ENCODE data around the gene TMEM223. TPM values are rescaled to one million over a fixed set of nuclear protein-coding genes. Genes with fewer than 3 reads are reported as not detected.

Gene TMEM223
- total and polyA plus RNA-seq, 2 experiments from 2014 or later: 88.9 to 92.4 TPM

DNA sequence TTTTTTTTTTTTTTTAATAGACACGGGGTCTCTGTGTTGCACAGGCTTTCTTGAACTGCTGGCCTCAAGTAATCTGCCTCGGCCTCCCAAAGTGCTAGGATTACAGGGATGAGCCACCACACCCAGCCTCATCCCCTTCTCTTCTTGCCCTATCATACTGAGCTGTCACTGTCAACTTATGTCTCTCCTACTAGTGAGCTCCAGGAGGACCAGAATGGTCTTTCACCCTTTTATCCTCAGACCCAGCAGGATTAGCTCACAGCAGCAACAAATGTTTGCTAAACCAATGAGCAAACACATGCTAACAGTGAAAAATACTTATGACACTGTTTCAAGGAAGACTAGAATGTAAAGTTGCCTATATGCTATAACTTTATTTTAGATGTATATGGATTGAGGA lies 19.9 kb upstream of the TMEM223 start:
- no peak for DNase-seq (ENCODE audit: low read depth in 1 of 2, low spot score in 1 of 2)
- Histone ChIP-seq H3K9me3 (ENCODE audit: low read depth) (no peaks in the 10 kb centered on the region), H3K27ac (no peak overlapping the region), H3K27me3 (no peaks in the 10 kb centered on the region), H3K4me1 (ENCODE audit: low read depth) (peaks cover 8% of the 10 kb centered on the region), H3K36me3 (peaks cover 5% of the 10 kb centered on the region), H3K4me3 (no peak overlapping the region)
- TF ChIP-seq, protein P1, sequence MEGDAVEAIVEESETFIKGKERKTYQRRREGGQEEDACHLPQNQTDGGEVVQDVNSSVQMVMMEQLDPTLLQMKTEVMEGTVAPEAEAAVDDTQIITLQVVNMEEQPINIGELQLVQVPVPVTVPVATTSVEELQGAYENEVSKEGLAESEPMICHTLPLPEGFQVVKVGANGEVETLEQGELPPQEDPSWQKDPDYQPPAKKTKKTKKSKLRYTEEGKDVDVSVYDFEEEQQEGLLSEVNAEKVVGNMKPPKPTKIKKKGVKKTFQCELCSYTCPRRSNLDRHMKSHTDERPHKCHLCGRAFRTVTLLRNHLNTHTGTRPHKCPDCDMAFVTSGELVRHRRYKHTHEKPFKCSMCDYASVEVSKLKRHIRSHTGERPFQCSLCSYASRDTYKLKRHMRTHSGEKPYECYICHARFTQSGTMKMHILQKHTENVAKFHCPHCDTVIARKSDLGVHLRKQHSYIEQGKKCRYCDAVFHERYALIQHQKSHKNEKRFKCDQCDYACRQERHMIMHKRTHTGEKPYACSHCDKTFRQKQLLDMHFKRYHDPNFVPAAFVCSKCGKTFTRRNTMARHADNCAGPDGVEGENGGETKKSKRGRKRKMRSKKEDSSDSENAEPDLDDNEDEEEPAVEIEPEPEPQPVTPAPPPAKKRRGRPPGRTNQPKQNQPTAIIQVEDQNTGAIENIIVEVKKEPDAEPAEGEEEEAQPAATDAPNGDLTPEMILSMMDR (IDR thresholded peaks at IDR 0.05; ENCODE audit: low read depth, low read length): no peak

DNA sequence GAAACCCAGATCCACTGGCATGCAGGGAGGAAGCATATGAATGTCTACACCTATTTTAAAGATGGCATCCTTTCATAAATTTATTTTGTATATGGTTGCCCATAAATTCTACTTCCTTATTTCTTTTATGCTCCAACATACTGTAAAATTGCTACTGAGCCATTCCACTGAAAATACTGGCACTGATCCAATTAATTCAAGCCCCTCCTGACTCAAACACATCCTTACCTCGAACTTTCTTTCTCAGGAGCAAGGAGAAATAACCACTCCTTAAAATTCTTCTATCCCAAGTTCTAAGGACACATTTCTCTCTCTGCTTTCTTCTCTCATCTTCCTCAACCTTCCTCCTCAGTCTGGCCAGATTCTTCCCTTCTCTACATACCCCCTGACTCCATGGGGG lies 18.9 kb upstream of the TMEM223 start:
- H3K27ac ChIP-seq: peak overlapping the region; percentile 3
- H3K36me3 ChIP-seq: peaks cover 3% of the 10 kb centered on the region
- no peak overlapping the region for H3K4me3 ChIP-seq
- no peaks in the 10 kb centered on the region for H3K9me3 ChIP-seq (ENCODE audit: low read depth)
- H3K27me3 ChIP-seq: no peaks in the 10 kb centered on the region
- TF ChIP-seq, protein P1 (IDR thresholded peaks at IDR 0.05; ENCODE audit: low read depth, low read length): no peak
- peaks cover 17% of the 10 kb centered on the region for H3K4me1 ChIP-seq (ENCODE audit: low read depth)
- no peak for DNase-seq (ENCODE audit: low read depth in 1 of 2, low spot score in 1 of 2)

DNA sequence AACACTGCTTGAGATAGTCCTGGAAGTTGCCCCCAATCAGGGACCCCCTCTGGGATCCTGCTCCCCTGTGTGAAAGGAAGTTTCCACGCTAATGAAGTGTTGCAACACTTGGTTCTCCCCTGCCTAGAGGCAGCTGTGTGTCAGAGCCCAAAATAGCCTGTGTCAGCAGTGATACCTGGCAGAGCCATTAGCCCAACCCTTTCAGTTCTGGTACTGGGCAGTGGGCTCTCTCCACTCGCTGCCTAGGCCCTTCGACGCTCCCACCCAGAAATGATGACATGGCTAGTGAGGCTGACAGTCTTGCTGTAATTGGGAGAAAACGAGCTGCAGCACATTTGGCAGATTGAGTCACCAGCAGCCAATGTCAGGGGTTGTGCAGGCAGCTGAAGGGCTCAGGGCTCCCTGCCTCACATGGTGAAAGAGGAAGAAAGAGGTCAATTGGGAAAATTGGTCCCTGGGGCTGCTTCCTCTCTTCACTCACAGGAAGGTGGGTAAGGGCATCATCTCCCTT lies 14.9 kb upstream of the TMEM223 start:
- Histone ChIP-seq H3K9me3 (ENCODE audit: low read depth) (no peaks in the 10 kb centered on the region), H3K4me3 (no peak overlapping the region), H3K4me1 (ENCODE audit: low read depth) (peaks cover 18% of the 10 kb centered on the region), H3K36me3 (peaks cover 13% of the 10 kb centered on the region), H3K27ac (peak overlapping the region; percentile 93), H3K27me3 (no peaks in the 10 kb centered on the region)
- peak; percentile 47 to 58 for DNase-seq (ENCODE audit: low read depth in 1 of 2, low spot score in 1 of 2)
- TF ChIP-seq, protein P1 (IDR thresholded peaks at IDR 0.05; ENCODE audit: low read depth, low read length): no peak

DNA sequence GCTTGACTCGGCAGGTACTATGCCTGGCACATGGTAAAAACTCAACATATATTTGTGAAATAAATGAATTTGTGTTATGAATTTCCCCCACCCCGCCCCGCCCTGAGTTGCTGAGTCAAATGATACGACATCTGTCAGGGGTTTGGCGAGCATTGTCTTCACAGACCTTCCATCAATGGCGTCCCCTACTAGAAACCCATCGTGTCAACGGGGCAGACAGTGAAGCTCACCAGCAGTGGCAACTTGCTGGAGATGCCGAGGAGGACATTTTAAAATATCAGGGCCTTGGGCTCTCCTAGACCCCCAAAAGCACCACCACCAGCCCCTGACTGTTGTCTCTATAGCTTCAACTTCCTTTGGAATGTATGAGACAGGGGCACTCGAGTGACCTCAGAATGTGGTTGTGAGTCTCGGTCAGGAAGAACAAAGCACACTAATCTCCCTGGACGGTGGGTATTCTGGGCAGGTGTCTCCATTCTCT lies 14.2 kb upstream of the TMEM223 start:
- Histone ChIP-seq H3K4me1 (ENCODE audit: low read depth) (peaks cover 18% of the 10 kb centered on the region), H3K9me3 (ENCODE audit: low read depth) (no peaks in the 10 kb centered on the region), H3K4me3 (peak overlapping the region; percentile 82), H3K27ac (peak overlapping the region; percentile 93), H3K36me3 (peaks cover 20% of the 10 kb centered on the region), H3K27me3 (no peaks in the 10 kb centered on the region)
- peak in 1 of 2 donors; percentile 16 for DNase-seq (ENCODE audit: low read depth in 1 of 2, low spot score in 1 of 2)
- TF ChIP-seq, protein P1 (IDR thresholded peaks at IDR 0.05; ENCODE audit: low read depth, low read length): no peak

DNA sequence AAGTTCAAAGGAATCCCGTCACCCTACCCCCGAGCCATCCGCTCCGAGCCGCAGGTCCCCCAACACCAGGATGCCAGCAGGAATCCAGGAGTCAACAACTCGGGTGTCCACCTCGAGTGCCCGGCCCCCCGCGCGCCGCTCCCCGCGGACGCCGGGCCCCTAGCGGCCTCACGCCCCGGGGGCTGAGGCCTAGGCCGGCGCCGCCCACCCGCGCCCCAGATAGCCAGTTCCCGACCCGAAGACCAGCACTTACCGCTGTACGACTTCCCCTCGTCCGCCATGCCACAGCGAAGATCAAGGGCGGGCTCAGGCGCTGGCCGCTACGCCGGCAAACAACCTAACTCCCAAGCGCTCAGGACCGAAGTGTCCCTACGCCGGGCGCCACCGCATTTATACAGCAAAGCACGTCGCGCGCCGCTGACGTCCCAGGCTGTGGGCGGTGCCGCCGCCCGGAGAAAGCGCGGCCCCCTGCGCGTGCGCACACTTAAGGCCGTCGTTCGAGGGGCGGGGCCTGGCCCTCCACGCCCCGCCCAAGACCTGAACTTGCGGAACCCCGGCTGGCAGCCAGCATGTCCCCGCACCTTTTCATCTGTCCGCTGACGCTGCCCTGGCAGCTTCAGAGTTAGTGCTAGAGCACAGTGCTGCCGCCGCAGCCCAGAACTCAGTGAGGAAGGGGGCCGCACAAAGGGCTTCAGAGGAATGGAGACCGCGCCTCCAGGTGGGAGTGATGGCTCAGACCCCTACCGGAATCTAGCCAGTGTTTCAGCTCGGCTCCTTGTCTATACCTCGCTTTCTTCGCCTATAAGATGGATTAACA lies 13.5 kb upstream of the TMEM223 start, which contains the start of gene NXF1:
Gene NXF1 (minus strand): TSS at position 365 of the 817 bp plus-strand sequence. CDS start 84 bp downstream, at position 281.
- H3K36me3 ChIP-seq: peaks cover 25% of the 10 kb centered on the region
- H3K4me3 ChIP-seq: peak within 1 kb of the TSS; percentile 82
- H3K9me3 ChIP-seq (ENCODE audit: low read depth): no peaks in the 10 kb centered on the region
- no peaks in the 10 kb centered on the region for H3K27me3 ChIP-seq
- peaks cover 18% of the 10 kb centered on the region for H3K4me1 ChIP-seq (ENCODE audit: low read depth)
- DNase-seq (ENCODE audit: low read depth in 1 of 2, low spot score in 1 of 2): peak; percentile 97
- TF ChIP-seq, protein P1 (IDR thresholded peaks at IDR 0.05; ENCODE audit: low read depth, low read length): no peak
- peak within 1 kb of the TSS; percentile 93 for H3K27ac ChIP-seq
